Hindlimb muscle (tissue), 1 donor: ENCODE data around the gene LIPK. TPM values are rescaled to one million over a fixed set of nuclear protein-coding genes. Genes with fewer than 3 reads are reported as not detected.
"Not testable (repeated sequence)": the region's sequence is repeated elsewhere in the genome, so short reads cannot be mapped to it uniquely, and the experiment has no call there.

Experiments
- DNase-seq: peaks from one replicate; pipeline ENCODE4 v3.0.0-alpha.2; 2013
- polyA plus RNA-seq: library from polyadenylated mRNA; unstranded; fragments of 120-200 nt; gene quantifications from one replicate; pipeline ENCODE4 v1.2.1, GENCODE V29; 2013; ENCODE audit not compliant: insufficient read length

LIPK gene
- polyA plus RNA-seq, 1 donor, result not detected

- DNase-seq, result no peak
Measured at GRCh38 chr10:88721392-88721791, 15.3 kb downstream of the LIPK start.

- DNase-seq, result no peak
Measured at GRCh38 chr10:88725798-88726197, 19.7 kb downstream of the LIPK start.

- DNase-seq, result no peak
Measured at GRCh38 chr10:88728107-88728763, 22.2 kb downstream of the LIPK start.

- no peak for DNase-seq
Measured at GRCh38 chr10:88730864-88731263, 24.8 kb downstream of the LIPK start.

GRCh38 chr10:88731296-88731695 lies 25.2 kb downstream of the LIPK start:
- no peak for DNase-seq

- DNase-seq, result no peak
Measured at GRCh38 chr10:88733215-88733614, 27.2 kb downstream of the LIPK start.

GRCh38 chr10:88735661-88736060 lies 29.6 kb downstream of the LIPK start:
- no peak for DNase-seq

- DNase-seq, result not testable (repeated sequence)
Measured at GRCh38 chr10:88741921-88742320, 35.9 kb downstream of the LIPK start.

- no peak for DNase-seq
Measured at GRCh38 chr10:88742448-88742847, 36.4 kb downstream of the LIPK start.

GRCh38 chr10:88744002-88744401 lies 38.0 kb downstream of the LIPK start:
- no peak for DNase-seq

GRCh38 chr10:88745633-88746032 lies 39.6 kb downstream of the LIPK start:
- no peak for DNase-seq

GRCh38 chr10:88754287-88754686 lies 48.2 kb downstream of the LIPK start:
- no peak for DNase-seq

GRCh38 chr10:88755753-88756152 lies 49.7 kb downstream of the LIPK start:
- no peak for DNase-seq

- DNase-seq, result no peak
Measured at GRCh38 chr10:88756660-88757059, 50.6 kb downstream of the LIPK start.

GRCh38 chr10:88759366-88760101 lies 53.5 kb downstream of the LIPK start, which contains the start of gene LIPN:
LIPN (plus strand) TSS chr10:88760020; CDS start chr10:88761406, 1,386 bp downstream.
- DNase-seq, result no peak

GRCh38 chr10:88762906-88763305 lies 56.9 kb downstream of the LIPK start:
- DNase-seq, result no peak

GRCh38 chr10:88763441-88763840 lies 57.4 kb downstream of the LIPK start:
- DNase-seq, result no peak

GRCh38 chr10:88764110-88764509 lies 58.1 kb downstream of the LIPK start:
- no peak for DNase-seq

- no peak for DNase-seq
Measured at GRCh38 chr10:88765816-88766215, 59.8 kb downstream of the LIPK start.

GRCh38 chr10:88769384-88769783 lies 63.3 kb downstream of the LIPK start:
- DNase-seq, result no peak

GRCh38 chr10:88781206-88781605 lies 75.2 kb downstream of the LIPK start:
- DNase-seq, result no peak

- DNase-seq, result no peak
Measured at GRCh38 chr10:88782222-88782621, 76.2 kb downstream of the LIPK start.

- no peak for DNase-seq
Measured at GRCh38 chr10:88783724-88784123, 77.7 kb downstream of the LIPK start.
